Bone marrow (tissue), 2 donors: ENCODE data around the gene GSTA4.

Source experiments
- DNase-seq, 2 donors: peaks; one replicate each; lab custom pipeline; 2025; lab: John Stamatoyannopoulos, UW

GSTA4 gene, protein sequence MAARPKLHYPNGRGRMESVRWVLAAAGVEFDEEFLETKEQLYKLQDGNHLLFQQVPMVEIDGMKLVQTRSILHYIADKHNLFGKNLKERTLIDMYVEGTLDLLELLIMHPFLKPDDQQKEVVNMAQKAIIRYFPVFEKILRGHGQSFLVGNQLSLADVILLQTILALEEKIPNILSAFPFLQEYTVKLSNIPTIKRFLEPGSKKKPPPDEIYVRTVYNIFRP

DNA sequence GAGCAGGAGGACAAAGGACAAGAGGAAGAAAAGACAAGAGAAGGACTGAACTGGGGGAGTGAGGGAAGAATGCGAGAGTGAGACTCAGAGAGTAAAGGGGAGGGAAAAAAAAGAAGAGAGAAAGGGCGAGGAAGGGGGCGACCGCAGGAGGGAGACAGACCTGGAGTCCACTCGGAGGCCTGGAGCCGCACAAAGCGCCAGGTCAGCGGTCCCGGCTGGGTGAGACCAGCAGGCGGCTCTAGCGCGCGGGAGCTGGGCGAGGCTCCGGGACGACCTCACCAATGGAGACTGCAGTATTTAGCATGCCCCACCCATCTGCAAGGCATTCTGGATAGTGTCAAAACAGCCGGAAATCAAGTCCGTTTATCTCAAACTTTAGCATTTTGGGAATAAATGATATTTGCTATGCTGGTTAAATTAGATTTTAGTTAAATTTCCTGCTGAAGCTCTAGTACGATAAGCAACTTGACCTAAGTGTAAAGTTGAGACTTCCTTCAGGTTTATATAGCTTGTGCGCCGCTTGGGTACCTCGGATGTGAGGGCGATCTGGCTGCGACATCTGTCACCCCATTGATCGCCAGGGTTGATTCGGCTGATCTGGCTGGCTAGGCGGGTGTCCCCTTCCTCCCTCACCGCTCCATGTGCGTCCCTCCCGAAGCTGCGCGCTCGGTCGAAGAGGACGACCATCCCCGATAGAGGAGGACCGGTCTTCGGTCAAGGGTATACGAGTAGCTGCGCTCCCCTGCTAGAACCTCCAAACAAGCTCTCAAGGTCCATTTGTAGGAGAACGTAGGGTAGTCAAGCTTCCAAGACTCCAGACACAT is at the start of gene GSTA4:
TSS of gene GSTA4 (minus strand) at position 196 of the 824 bp plus-strand sequence. CDS start 1,041 bp downstream, outside the sequence.
- peak; percentile 67 to 94 for DNase-seq

DNA sequence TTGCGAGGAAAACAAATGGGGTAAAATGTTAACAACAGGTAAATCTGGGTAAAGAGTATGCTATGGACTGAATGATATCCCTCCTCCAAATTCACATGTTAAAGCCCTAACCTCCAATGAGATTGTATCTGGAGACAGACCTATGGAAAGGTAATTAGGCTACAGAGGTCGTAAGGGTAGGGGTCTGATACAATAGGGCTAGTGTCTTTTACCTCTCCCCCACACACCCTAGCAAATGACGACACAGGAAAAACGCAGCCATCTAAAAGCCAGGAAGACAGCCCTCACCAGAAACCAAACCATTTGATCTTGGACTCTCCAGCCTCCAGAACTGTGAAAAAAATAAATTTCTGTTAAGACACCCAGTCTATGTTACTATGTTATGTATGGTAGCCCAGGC is 49.5 kb upstream of the GSTA4 start:
- DNase-seq: no peak

DNA sequence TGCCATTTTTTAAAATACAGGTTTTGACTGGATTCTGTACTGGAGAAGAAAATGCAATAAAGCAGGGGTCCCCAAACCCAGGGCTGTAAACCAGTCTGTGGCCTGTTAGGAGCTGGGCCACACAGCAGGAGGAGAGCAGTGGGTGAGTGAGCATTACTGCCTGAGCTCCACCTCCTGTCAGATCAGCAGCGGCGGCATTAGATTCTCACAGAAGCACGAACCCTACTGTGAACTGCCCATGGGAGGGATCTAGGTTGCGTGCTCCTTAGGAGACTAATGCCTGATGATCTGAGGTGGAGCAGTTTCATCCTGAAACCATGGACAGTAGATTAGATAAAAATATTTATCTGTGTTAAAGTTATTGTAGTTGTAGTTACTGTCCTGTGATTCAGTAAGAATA is 49.0 kb upstream of the GSTA4 start:
- no peak for DNase-seq

DNA sequence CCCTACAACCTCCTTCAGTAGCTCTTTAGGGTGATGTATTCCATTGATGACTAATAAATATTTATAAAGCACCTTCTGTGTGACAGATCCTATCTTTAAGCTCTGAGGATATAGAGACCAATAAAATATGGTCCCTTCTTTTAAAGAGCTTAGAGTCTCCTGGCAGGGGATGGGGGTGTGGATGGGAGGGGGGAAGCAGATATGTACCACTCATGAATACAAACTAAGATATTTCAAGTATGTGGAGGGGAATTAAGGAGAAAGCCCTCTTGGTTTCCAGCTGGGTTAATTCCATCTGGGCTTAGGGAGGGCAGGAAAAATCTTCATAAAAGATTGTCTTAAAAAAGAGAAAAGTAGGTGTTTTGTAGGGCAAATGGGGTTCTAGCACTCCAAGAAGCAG is 48.5 kb upstream of the GSTA4 start:
- DNase-seq: no peak

DNA sequence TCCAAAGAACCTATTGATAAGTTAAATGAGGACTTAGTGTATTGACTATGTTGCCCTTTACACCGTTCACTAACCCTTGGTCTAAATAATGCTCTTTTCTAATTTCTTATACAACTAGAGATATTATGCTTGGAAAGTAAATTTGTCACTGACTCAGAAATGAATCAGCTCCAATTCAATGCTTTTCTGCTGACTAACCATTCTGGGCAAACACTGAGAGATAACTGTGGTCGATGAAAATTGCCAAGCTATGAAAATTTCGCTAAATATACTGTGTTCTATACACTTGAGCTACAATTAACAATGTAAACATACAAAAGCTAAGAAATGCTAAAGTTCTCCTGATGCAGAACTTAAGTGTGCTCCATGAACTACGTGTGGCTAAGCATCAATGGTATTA is 47.0 kb upstream of the GSTA4 start:
- no peak for DNase-seq

DNA sequence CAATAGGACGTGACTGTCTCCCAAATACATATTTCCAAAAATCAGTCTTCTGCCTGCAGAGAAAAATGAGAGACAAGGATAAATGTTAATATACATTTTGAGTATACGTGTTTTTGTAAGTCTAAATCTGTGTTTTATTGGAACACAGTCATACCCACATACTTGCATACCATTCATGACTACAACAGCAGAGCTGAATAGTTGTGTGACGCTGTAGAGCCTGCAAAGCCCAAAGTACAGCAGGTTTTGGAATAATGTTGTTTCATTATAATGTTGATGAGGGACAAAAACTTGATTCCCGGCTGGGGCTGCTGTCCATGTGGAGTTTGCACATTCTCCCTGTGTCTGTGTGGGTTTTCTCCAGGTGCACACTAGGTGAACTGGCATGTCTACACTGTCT is 46.3 kb upstream of the GSTA4 start:
- no peak for DNase-seq

- no peak for DNase-seq
Measured at GRCh38 chr6:53038596-53038995, 43.5 kb upstream of the GSTA4 start.

GRCh38 chr6:53038141-53038540 is 43.1 kb upstream of the GSTA4 start:
- DNase-seq: no peak

DNA sequence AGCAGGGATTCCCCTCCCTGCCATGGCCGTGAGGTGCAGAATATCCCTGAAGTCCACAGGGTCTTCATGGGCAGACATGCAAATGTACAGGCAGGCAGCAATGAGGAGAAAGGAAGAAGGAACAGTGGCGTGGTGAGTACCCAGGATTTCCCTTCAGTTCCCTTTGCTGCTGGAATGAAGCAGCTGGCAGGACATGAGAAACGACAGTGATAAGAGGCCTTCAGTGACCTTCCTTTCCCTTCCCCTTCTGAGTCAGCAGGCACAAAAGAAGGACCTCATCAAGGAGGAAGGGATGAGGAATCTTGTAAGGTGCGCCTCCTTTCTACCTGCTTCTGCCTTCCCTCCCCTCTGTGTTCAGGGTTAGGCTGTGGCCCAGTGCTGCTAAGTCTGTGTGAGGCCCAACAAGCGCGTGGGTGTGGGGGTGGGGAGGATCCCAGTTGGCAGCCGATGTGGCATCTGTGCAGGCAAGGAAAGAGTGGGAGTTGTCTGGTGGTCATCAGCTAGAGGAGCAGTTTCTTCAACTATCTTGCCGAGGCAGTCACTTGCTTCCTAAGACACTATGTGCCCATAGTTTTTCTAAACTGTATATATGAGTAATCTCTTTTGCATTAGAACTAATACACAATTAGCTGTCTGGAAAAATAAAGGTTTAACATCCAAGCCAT is 40.6 kb upstream of the GSTA4 start:
- no peak for DNase-seq

- no peak for DNase-seq
Measured at GRCh38 chr6:53033764-53034163, 38.7 kb upstream of the GSTA4 start.

DNA sequence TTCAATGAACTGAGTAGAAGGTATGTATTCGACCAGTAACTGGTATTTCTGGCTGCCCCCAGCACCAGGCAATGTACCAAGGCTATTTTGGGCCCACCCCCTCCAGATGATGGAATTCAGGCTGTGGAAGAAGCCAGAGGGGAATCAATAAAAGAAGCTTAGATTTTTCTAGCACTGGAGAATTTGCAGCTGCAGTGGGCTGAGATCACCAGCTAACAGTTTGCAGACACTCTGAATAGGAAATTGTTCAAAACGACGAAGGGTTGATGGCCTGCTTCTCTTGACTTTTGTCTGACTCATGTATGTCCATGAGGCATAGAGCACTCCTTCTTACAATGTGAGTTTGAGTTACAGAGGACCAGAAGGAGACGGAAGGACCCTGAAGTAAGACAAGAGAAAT is 37.8 kb upstream of the GSTA4 start:
- no peak for DNase-seq

GRCh38 chr6:53031281-53031680 is 36.2 kb upstream of the GSTA4 start:
- DNase-seq: no peak

DNA sequence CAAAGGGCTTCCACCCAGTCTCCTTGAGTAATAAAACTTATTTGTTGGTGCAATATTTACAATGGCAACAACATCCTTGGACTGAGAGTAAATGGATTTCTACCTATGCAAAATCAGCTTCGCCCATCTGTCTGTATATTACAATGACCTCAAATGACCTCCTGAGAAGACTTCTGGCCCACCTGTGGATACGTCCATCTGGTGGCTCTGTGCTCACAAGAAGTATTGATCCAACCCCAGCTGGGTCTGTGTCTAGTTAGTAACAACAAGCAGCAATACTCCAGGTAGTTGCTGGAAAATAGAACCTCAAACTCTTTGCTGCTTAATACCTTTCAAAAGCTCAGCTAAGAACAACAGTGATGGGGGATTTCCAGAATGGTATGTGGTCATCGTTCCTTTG is 34.7 kb upstream of the GSTA4 start:
- DNase-seq: no peak

DNA sequence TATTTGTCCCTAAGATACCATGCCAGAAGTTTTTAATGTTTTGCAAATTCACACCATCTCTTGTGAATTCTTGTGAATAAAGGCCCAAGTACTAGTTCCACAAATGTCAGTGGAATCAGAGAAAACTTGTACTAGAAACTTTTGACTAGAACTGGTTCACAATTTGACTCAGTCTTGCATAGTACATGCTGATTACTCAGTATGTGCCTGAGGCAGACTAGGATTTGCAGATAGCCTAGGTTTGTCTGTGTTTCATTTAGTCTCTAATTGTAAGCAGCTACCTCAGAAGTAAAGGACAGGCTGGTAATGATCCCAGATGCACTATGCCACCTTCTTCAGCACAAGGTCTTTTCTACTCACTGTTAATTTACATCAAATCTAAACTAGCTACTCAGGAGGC is 34.2 kb upstream of the GSTA4 start:
- no peak for DNase-seq

GRCh38 chr6:53028467-53028866 is 33.4 kb upstream of the GSTA4 start:
- no peak for DNase-seq

DNA sequence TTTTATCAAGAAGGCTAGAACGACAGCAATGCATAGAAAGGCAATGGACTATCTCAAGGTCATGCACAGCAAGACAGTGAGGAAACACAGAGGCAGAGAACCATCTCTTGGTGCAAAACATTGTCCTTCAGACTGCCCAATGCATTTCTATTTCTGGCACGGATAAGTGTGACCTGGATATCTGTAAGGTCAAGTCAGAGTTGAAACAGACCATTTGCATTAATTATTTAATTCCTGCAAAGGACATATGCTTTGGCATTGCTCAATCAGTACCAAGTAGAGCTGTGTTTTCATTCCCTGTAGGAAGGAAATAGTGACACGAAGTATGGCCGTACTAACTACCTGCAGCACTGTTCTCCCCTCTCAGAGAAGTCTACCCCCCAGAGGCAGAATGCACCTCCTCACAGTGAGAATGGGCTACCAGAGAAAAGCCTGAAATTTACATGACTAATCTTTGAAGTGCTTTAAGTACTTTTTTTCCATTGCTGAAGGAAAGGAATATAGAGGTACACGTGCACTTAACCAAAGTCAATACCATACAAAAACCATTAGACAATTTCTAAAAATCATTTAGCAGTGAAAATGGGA is 32.1 kb upstream of the GSTA4 start:
- DNase-seq: no peak

DNA sequence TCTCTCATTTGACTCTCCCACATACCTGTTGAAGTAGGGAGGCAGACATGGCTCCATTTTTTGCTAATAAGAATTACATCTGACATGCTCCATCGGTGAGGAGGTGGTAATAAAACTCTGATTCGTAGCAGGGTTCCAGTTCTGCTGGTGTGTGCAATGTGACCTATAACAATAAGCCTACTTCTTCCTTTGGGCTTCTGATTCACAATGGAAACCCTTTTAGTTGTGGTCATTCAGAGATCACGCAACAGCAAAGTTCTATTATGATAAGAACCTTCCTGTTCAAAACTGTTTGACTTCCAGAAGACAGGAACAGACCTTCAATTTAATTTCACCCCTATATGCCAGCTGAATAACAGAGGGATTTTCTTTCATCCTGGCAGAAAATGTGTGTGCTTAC is 31.4 kb upstream of the GSTA4 start:
- DNase-seq: no peak

- DNase-seq: no peak
Measured at GRCh38 chr6:53023323-53023722, 28.2 kb upstream of the GSTA4 start.

DNA sequence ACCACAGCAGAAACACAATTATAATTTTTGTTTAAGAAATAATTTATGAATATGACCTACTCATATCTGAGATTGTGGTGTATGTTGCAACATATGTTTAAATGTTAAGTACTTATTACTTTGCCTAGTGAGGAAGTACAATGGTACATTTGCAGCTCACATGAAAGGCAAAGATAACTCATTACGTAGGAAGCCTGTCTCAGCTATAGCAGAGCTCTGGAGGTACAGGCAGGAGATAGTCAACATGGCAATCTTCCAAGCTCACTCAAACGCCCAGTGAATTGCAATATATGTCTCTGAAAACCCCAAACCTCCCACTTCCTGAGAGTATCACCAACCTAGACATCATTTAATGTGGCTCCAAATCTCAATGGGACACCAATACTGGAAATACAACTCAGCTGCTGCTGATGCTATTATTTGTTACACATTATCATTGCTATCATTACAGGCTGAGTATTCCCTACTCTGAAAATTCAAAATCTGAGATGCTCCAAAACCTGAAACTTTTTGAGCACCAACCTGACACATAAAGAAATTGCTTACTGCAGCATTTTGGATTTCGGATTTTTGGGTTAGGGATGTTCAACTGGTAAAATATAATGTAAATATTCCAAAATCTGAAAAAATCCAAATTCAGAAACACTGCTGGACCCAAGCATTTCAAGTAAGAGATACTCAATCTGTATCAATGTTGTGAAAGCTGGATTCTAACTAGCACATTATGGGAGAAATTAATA is 25.1 kb upstream of the GSTA4 start:
- DNase-seq: peak in 1 of 2 donors; percentile 24

DNA sequence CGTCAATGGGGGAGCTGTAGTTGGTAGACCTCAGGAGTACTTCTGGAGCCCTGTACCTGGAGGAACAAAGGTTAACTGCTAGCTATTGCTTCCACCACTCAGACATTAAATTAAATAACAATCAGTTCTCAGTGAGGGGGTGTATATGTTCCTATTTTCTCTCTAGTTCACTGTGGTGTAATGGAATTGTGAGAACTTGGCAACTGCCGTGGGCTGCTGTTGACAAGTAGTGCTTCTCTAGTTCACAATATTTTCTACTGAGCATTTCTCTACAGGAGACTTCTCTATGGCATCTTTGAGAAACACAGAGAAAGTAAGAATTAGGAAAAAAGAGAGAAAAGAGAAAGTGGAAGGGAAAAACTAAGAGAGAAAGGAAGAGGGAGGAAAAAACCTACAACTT is 23.4 kb upstream of the GSTA4 start:
- no peak for DNase-seq

DNA sequence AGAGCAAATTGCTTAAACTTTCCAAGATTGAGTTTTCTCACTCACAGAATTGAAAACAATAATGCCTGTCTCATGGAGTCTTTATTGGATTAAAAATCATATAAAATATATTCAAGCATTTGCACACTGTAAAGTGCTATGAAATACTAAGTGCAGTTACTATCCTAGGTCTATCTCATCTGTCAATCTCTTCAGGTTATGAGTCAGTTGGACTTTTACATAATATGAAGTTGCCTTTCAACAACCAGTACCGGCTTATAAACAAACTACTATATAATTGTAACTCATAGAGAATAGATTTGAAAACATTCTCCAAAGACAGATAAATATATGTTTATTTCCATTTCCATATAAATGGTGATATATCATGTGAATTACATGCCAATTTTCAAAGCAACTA is 20.4 kb upstream of the GSTA4 start:
- no peak for DNase-seq

DNA sequence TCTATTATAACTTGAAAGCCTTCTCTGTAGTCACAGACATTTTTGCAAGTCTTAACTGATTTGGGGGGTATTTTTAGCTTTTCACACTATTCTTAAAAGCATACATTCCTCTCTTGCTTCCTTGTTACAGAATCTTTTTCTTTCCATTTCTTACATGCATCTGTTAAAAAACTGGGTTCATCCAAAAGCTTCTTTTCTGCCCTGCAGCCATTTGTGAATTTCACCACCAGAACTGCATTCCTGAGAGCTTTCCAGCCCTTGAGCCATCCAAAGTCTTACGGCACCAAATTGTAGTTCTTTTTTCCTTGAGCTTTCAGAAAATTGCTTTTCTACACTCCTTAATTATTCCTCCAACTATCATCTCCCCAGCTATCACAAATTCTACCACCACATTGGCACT is 19.7 kb upstream of the GSTA4 start:
- DNase-seq: no peak
